HepG2 (cell line): ENCODE measurements around the gene CDK12. TPM values are rescaled to one million over a fixed set of nuclear protein-coding genes. Genes with fewer than 3 reads are reported as not detected.

ENCODE experiments used
- CBX2 ChIP-seq, 2 experiments: fragments of 200-600 bp in 1 of 2; sonication (generic); formaldehyde crosslinking in 1 of 2; IDR thresholded peaks; 2 replicates each; pipeline versions ENCODE4 v1.7.0 to v1.8.1; 2018 to 2022; ENCODE audit warnings: low read depth in 2 of 2, low read length in 1 of 2, mild to moderate bottlenecking in 1 of 2, missing genetic modification reagents in 1 of 2
- CBX5 ChIP-seq: sonication (generic); formaldehyde crosslinking; IDR thresholded peaks from 2 replicates; pipeline ENCODE4 v1.4.0; 2020; ENCODE audit warnings: missing genetic modification reagents, borderline replicate concordance
- MED13 ChIP-seq: sonication (generic); formaldehyde crosslinking; IDR thresholded peaks from 2 replicates; pipeline ENCODE4 v1.5.0; 2020; ENCODE audit warnings: missing genetic modification reagents
- NFE2L2 ChIP-seq: fragments of 150-350 bp; IDR thresholded peaks from 2 replicates; pipeline ENCODE4 v1.6.1; 2014; ENCODE audit warnings: low read length
- PAF1 ChIP-seq: IDR thresholded peaks from 2 replicates; pipeline ENCODE4 v1.6.1; 2016; ENCODE audit warnings: missing genetic modification reagents, missing compliant biosample characterization
- PAX8 ChIP-seq: sonication (generic); formaldehyde crosslinking; IDR thresholded peaks from 2 replicates; pipeline ENCODE4 v1.8.0; 2022; ENCODE audit warnings: mild to moderate bottlenecking, missing genetic modification reagents, borderline replicate concordance
- POLR2AphosphoS2 ChIP-seq: IDR thresholded peaks from 2 replicates; pipeline ENCODE4 v1.6.1; 2011; ENCODE audit warnings: low read depth, low read length, improper control_type of control experiment
- PTBP1 ChIP-seq: fragments of 200-400 bp; formaldehyde crosslinking; IDR thresholded peaks from 2 replicates; pipeline ENCODE4 v1.6.1; 2018; ENCODE audit warnings: low read length, low read depth; ENCODE audit not compliant: poor library complexity, severe bottlenecking
- SMAD9 ChIP-seq: sonication (generic); formaldehyde crosslinking; IDR thresholded peaks from 2 replicates; pipeline ENCODE4 v1.5.1; 2020; ENCODE audit warnings: mild to moderate bottlenecking, missing genetic modification reagents
- TBX3 ChIP-seq: fragments of 450-650 bp; IDR thresholded peaks from 2 replicates; pipeline ENCODE4 v1.6.1; 2017; ENCODE audit warnings: antibody characterized with exemption, mild to moderate bottlenecking, inconsistent platforms, borderline replicate concordance
- THAP7 ChIP-seq: sonication (generic); formaldehyde crosslinking; IDR thresholded peaks from 2 replicates; pipeline ENCODE4 v1.8.1; 2023; ENCODE audit warnings: mild to moderate bottlenecking, missing genetic modification reagents
- ZFP82 ChIP-seq: sonication (generic); formaldehyde crosslinking; IDR thresholded peaks from 2 replicates; pipeline ENCODE4 v1.5.1; 2020; ENCODE audit warnings: mild to moderate bottlenecking, missing genetic modification reagents, borderline replicate concordance
- ZNF34 ChIP-seq: sonication (generic); formaldehyde crosslinking; IDR thresholded peaks from 2 replicates; pipeline ENCODE4 v1.4.0; 2020; ENCODE audit warnings: mild to moderate bottlenecking, missing genetic modification reagents, borderline replicate concordance
- ZNF564 ChIP-seq: sonication (generic); formaldehyde crosslinking; IDR thresholded peaks from 2 replicates; pipeline ENCODE4 v1.8.1; 2023; ENCODE audit warnings: mild to moderate bottlenecking, missing genetic modification reagents
- ZNF747 ChIP-seq: sonication (generic); formaldehyde crosslinking; IDR thresholded peaks from 2 replicates; pipeline ENCODE4 v1.8.1; 2023; ENCODE audit warnings: missing genetic modification reagents, mild to moderate bottlenecking, borderline replicate concordance
- ZNF891 ChIP-seq: sonication (generic); formaldehyde crosslinking; IDR thresholded peaks from 2 replicates; pipeline ENCODE4 v1.5.0; 2020; ENCODE audit warnings: mild to moderate bottlenecking, missing genetic modification reagents
- polyA plus RNA-seq, 8 experiments: library from polyadenylated mRNA; depleted of rRNA in 3 of 8; stranded (reverse) in 7 of 8; unstranded in 1 of 8; fragments of >200 nt; fragmentation: Illumina TruSeq in 4 of 8; extraction: Trizol in 4 of 8; gene quantifications; 2 replicates each; pipeline versions ENCODE4 v1.2.1 to v1.2.3, GENCODE V29; 2011 to 2016; ENCODE audit warnings: low read depth in 4 of 8, missing spikeins in 1 of 8, mixed read lengths in 1 of 8; ENCODE audit not compliant: insufficient read depth in 1 of 8
- total RNA-seq, 5 experiments: library from RNA; depleted of rRNA; stranded (reverse); fragments of >200 nt; fragmentation: Illumina TruSeq; extraction: Trizol; gene quantifications; 2 replicates each; pipeline ENCODE4 v1.2.3, GENCODE V29; 2016; ENCODE audit warnings: low read depth in 1 of 5
- TF ChIP-seq, protein P1 (sequence below): sonication (generic); formaldehyde crosslinking; IDR thresholded peaks from 2 replicates; pipeline ENCODE4 v1.9.0; 2021; ENCODE audit warnings: missing genetic modification reagents, borderline replicate concordance
- TF ChIP-seq, protein P2 (sequence below): sonication (generic); formaldehyde crosslinking; IDR thresholded peaks from 2 replicates; pipeline ENCODE4 v1.4.0; 2020; ENCODE audit warnings: missing genetic modification reagents
- TF ChIP-seq, protein P3 (sequence below): sonication (generic); formaldehyde crosslinking; IDR thresholded peaks from 2 replicates; pipeline ENCODE4 v1.4.0; 2020; ENCODE audit warnings: missing genetic modification reagents, mild to moderate bottlenecking, borderline replicate concordance
- TF ChIP-seq, protein P4 (sequence below): sonication (generic); formaldehyde crosslinking; IDR thresholded peaks from 2 replicates; pipeline ENCODE4 v1.4.0; 2020; ENCODE audit warnings: mild to moderate bottlenecking, missing genetic modification reagents

The CDK12 gene
- total and polyA plus RNA-seq, 2 of the 13 experiments (the other 11 are each of a cell fraction or from before 2014, with no cell fraction given) = 24.0 to 88.6 TPM

DNA sequence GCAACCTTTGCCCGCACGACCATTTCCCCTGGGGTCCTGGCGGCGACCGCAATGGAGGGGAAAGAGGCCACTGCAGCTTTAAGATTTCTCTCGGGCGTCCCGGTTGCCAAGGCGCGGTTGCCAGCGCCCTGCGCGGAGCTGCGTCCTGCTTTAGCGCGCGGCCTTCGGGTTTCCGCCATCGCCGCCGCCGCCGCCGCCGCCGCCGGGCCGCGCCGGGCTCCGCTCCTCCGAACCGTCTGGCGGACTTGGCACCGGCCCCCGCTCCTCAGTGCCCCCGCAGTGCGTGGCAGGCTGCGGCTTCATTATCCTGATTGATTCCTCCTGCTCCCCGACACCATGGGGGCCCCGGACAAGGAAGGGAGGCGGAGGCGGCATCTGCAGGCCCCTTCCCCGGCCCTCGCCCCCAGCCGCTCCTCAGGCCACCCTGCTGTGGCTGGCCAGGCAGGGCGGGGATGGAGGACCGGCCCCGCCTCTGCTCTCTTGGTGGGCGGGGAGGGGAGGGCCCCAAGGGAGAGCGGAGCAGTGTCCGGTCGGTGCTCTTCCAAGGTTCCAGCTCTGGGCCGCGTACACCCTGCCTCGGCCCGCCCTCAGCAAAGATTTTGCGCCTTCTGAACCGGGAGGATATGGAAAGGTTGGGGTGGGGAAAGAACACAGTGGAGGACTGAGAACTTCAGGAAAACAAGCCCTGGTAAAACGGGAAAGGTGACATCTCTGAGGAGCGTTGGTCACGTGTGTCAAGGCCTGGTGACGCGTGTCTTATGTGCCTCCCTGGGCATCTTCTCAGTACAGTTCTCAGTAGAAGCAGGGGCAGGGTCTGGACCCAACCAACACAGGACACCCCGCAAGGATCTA lies 112.4 kb downstream of the CDK12 start (continued):
- TF ChIP-seq, protein P1, sequence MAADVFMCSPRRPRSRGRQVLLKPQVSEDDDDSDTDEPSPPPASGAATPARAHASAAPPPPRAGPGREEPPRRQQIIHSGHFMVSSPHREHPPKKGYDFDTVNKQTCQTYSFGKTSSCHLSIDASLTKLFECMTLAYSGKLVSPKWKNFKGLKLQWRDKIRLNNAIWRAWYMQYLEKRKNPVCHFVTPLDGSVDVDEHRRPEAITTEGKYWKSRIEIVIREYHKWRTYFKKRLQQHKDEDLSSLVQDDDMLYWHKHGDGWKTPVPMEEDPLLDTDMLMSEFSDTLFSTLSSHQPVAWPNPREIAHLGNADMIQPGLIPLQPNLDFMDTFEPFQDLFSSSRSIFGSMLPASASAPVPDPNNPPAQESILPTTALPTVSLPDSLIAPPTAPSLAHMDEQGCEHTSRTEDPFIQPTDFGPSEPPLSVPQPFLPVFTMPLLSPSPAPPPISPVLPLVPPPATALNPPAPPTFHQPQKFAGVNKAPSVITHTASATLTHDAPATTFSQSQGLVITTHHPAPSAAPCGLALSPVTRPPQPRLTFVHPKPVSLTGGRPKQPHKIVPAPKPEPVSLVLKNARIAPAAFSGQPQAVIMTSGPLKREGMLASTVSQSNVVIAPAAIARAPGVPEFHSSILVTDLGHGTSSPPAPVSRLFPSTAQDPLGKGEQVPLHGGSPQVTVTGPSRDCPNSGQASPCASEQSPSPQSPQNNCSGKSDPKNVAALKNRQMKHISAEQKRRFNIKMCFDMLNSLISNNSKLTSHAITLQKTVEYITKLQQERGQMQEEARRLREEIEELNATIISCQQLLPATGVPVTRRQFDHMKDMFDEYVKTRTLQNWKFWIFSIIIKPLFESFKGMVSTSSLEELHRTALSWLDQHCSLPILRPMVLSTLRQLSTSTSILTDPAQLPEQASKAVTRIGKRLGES (CRISPR knock-in tag) = no peak
- TF ChIP-seq CBX2 (IDR thresholded peaks at IDR 0.05; ENCODE audit: low read depth, low read length) (no peak), CBX2 (CRISPR knock-in tag; IDR thresholded peaks at IDR 0.05; ENCODE audit: low read depth) (no peak), PTBP1 (no peak), POLR2AphosphoS2 (no peak), ZNF747 (CRISPR knock-in tag) (no peak), ZNF891 (CRISPR knock-in tag) (no peak; the same call in 1 of the 2 replicates), SMAD9 (CRISPR knock-in tag) (no peak), NFE2L2 (no peak), MED13 (no peak), PAX8 (CRISPR knock-in tag) (no peak), ZNF564 (CRISPR knock-in tag) (no peak), CBX5 (CRISPR knock-in tag) (no peak), TBX3 (no peak), PAF1 (CRISPR knock-in tag) (no peak), THAP7 (CRISPR knock-in tag) (no peak), ZFP82 (CRISPR knock-in tag) (no peak), ZNF34 (no peak)
- TF ChIP-seq, protein P2, sequence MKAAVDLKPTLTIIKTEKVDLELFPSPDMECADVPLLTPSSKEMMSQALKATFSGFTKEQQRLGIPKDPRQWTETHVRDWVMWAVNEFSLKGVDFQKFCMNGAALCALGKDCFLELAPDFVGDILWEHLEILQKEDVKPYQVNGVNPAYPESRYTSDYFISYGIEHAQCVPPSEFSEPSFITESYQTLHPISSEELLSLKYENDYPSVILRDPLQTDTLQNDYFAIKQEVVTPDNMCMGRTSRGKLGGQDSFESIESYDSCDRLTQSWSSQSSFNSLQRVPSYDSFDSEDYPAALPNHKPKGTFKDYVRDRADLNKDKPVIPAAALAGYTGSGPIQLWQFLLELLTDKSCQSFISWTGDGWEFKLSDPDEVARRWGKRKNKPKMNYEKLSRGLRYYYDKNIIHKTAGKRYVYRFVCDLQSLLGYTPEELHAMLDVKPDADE (CRISPR knock-in tag) = no peak
- TF ChIP-seq, protein P3, sequence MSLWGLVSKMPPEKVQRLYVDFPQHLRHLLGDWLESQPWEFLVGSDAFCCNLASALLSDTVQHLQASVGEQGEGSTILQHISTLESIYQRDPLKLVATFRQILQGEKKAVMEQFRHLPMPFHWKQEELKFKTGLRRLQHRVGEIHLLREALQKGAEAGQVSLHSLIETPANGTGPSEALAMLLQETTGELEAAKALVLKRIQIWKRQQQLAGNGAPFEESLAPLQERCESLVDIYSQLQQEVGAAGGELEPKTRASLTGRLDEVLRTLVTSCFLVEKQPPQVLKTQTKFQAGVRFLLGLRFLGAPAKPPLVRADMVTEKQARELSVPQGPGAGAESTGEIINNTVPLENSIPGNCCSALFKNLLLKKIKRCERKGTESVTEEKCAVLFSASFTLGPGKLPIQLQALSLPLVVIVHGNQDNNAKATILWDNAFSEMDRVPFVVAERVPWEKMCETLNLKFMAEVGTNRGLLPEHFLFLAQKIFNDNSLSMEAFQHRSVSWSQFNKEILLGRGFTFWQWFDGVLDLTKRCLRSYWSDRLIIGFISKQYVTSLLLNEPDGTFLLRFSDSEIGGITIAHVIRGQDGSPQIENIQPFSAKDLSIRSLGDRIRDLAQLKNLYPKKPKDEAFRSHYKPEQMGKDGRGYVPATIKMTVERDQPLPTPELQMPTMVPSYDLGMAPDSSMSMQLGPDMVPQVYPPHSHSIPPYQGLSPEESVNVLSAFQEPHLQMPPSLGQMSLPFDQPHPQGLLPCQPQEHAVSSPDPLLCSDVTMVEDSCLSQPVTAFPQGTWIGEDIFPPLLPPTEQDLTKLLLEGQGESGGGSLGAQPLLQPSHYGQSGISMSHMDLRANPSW (CRISPR knock-in tag) = no peak
- TF ChIP-seq, protein P4, sequence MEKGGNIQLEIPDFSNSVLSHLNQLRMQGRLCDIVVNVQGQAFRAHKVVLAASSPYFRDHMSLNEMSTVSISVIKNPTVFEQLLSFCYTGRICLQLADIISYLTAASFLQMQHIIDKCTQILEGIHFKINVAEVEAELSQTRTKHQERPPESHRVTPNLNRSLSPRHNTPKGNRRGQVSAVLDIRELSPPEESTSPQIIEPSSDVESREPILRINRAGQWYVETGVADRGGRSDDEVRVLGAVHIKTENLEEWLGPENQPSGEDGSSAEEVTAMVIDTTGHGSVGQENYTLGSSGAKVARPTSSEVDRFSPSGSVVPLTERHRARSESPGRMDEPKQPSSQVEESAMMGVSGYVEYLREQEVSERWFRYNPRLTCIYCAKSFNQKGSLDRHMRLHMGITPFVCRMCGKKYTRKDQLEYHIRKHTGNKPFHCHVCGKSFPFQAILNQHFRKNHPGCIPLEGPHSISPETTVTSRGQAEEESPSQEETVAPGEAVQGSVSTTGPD (CRISPR knock-in tag) = no peak
